OCI-M2 (cell line): ENCODE results near the gene DHX32.
A peak's percentile ranks its signal among the peaks of the same experiment; 100 is the strongest.

ENCODE experiments used
- DNase-seq: peaks from one replicate; lab custom pipeline; 2025; ENCODE audit not compliant: unreplicated experiment; lab: John Stamatoyannopoulos, UW

The DHX32 gene

DNA sequence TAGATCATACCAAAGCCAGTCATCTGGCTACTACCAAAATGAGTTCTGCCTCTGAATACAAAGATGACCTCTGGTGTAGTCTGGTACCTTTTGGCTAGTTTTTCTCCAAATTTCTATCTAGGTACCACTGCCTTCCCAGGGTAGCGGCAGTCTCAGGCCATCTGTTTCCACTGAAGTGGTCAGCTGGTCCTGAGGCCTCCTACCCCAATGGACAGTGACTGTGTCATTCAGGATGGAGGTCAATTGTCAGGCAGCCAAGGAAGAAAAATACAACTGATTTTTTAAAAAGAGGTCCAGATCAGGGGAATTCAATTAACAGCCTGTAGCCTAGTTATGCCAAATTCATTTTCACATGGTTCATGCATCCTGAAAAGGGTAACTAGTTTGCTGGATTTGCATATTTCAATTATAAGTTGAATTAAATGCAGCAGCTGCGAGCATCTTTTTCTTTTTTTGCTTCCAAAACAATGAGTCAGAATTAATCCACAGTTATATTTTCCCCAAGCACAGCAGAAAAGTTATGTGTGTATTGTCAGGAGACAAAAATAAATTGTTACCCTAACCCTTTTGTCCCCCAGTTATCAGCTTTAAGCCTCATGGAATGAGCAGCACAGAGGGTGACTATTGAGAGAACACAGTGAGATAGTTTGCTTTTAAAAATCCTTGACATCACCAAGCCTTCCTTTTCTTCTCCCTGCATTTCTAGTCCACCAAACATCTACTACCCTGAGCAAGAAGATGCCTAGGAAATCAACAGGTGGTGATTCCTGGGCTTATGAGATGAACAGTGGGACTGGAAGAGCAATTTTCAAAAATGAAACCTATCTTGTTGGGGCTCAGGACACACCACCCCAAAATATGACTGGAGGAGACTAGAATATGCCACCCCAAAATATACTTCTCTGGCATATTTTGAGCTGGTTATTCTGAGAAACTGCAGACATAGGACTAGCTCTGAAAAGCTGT, 30.0 kb downstream of the DHX32 start:
- DNase-seq = no peak

DNA sequence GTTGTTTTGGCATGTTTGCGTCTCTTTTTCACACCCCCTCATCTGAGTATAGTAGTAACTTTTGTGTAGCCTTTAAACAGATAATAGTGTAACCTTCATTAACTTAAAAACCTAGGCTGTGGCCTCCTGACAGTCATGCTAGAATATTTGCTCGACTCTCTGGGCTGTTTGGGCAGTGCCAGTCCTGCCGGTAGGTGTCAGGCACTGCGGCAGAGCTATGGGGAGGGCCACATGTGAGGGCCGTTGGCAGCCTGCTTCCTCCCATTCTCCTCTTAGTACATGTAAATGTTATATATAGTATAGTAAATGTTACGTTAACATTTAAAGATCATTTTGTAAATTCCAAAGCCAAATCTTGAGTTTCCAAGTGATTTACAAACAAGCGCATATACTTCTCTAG, 31.6 kb downstream of the DHX32 start:
- no peak for DNase-seq

DNA sequence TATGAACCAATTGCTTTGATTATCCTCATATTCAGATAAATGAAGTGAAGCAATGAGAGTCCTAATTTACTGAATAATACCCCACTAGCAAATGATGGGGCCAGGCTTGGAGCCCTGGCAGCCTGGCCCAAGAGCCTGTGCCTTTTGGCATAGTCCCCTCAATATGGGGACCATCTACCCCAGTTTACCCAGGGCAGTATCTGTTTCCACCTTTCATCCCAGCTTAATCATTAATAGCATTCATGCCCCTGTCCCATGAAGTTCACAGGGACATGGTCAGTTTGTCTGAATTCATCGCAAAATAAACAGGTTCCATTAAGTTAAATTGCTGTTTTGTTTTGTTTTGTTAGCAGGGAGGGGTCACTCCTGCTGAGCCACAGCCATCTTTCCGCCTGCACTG, 32.2 kb downstream of the DHX32 start:
- DNase-seq = no peak

DNA sequence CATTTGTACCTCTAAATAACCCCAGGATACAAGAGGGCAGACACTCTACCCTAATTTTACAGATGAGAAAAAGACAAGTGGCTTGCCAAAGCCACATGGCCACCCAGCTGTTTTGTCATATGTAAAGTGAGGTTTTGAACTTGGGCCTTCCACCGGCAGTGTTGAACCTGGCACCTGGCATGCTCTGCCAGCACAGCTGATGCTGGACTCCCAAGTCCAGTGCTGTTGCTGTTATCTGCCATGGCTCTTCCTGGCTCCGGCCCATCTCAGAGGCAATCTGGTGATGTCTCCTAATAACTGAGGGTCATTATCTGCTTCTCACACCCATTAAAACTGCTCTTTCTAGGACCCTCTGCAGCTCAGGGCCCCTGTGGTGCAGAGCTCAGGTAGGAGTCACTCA, 32.7 kb downstream of the DHX32 start:
- no peak for DNase-seq

DNA sequence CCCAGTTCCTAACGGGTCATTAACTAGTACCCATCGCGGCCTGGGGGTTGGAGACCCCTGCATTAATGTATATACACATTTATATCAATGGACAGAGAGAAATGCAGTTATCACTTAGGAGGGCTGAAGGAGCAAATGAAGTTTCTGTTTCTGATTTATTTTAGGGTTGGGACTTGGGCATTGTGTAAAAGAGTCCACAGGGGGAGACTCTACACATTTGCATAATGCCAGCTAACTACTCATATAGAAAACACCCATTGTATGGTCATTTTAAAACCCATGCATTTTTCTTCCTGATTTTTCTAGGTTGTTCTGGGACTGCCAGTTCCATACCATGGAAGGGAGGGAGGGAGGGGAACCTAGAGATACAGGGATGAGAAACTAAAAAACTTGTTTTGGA, 34.2 kb downstream of the DHX32 start:
- no peak for DNase-seq

DNA sequence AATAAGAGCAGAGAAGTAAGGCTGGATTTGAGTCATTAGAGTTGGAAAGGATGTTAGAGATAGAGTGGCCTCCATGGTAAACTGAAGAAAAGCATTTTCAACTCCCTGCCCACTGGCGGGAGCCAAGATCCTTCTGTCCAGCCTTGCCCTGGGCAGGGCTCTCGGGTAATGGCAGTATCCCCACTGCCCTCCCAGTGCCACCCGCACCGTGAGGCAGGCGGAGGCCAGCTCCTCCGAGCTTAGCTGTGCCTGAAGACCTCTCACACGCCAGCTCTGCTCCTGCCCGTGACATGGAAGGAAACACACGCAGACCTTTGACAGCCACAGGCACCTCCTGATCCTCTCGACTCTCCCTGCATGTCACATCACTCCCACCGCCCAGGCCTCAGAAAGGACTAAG, 35.5 kb downstream of the DHX32 start:
- DNase-seq = no peak

DNA sequence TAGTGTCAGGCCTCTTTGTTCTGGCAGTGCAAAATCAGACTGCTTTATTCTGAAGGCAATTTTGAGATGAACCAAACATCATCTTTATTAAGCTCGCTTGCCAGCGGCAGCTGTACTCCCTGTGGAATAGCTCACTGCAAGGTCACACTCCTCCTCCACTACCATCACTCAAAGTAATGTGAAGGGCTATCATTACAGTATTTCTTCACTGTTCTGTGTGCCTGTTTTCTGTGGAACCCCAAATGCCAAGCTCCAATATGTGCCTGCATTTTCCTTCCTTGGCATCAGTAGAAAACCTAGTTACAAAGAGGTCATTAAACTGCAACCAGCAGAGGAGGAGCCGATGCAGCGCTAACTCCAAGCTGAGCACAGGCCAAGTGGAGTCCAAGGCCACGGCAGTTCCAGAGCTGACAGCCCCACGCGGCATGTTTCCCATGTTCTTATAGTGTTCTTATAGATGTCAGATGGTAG, 36.3 kb downstream of the DHX32 start:
- no peak for DNase-seq

DNA sequence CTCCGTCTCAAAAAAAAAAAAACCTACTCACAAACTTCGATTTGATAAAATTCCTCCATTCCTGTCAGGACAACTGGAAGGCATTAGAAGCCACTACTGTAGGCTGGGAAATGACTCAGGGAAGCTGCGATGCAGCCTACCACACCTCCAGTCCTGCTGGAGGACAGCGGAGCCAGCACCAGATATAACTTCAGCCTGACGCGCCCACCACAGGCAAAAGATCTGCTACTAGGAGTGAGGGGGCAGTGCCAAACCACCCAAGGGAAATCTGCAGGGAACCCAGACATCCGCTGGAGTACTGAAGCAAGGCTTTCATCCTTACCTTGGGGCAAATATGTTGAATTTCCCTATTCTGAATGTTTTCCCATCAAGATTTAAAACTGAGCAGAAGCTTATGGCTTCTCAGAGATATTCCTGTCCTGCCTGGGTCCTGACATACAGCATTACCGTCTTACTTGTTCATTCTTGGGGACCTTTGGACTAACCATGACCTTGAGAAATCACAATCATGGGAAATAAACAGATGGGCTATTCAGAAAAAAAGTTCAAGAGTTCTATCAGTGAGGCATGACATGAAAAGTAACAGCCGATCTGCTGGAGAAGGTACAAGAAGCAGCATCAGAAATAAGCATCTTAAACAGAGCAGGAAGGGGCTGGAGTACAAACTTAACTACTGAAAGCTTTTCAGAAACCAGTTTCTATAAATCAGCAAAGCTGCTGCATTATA, 37.3 kb downstream of the DHX32 start:
- no peak for DNase-seq

DNA sequence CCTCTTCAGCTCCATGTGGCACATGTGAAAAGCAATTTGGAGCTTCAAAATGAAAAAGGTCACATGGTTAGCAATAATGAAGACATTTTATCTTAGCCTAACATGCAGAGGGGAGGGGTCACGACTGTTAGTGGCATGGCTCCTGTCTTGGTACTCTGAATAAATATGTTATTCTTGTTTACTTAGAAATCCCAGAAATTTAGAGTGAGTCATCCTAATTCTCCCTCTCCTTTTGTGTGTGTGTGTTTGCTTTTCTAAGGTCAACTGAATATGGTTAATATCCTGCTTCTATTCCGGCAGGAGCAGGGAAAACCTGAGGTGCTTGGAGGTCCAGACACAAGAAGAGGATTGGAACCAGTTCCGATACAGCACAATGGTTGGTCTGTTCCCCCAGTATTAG, 40.1 kb downstream of the DHX32 start:
- DNase-seq = no peak

DNA sequence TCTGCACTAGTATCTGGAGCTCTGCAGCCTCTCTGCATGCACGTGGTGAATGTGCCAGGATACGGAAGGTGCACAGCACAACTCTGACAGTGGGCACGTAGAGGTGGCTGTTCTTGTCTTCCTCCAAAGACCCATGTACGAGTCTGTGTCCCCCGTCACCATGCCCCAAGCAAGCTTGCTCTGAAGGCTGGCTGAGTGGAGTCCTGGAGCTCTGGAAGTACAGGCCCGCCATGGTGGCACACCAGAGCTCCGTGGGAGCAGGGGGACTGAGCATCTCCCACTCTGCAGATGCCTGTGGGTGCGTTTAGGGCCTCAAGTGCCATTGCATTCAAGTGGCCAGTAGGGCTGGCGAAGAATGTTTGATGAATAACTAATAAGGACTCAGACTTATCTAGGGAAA, 40.7 kb downstream of the DHX32 start:
- DNase-seq = no peak

DNA sequence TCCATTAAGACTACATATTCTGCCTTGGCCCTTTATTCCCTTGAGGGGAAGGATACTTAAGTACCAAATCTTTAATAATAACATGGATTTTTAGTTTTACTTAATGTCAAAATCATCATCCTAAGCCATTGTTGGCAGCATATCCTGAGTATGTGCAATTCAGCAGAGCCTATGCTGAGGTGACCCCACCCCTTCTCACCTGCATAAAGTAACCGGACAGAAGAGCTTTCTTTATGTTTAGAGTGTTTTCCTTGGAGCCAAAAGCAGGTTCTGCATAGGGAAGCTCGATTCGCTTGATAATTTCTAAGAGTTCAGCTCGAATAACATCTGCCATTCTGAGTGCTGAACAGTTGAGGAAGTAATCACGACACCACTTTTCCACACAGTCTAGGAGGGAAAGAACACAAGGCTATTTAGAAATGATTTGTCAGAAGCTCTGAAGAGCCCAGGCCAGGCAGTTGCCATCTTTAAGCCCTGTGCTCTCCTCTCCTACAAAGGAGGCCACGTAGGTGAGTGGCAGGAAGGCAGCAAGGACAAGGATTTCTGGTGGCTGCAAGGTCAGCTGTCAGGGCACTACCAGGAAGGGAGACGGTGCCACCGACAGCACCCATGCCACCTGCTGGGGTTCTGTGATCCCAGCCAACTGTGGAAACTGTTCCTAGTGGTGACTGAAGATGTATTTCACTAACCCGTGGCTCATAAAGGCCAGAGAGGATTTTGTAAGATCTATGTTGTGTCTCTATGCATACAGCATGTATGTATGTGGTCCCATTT, 42.1 kb downstream of the DHX32 start:
- no peak for DNase-seq

DNA sequence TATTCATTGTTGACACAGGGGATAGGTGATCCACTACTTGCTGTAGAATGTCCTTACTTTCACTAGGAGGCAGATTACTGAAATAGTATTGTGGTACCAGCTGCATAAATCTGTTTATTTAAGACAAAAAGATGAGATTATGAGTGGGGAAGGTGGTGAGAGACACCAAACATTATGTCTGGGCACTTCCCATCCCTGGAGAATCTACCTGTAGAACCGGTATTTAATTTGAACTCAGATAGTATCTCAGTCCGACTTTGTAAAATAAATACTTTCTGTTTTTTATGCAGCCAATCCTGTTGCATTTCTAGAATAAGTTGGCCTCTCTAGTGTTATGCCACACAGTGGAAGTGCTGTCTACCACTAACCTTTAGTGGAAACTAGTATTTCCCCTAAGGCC, 44.3 kb downstream of the DHX32 start:
- DNase-seq = no peak

DNA sequence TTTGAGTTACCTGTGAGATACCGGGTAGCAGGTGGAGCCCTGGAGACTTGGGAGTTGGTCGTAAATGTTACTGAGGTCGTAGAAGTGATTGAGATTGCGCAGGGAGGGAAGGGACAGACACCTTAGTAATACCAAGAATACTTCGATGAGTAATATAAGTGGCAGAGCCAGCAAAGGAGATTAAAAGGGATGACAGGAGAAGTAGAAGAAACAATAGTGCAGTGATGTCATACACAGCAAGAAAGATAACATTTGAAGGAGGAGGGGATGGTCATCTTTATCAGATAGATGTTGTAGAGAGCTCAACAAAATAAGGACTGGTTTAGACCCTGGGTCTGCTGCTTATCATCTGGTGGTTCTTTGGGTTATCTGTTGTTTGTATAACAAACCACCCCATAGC, 52.8 kb downstream of the DHX32 start:
- DNase-seq = no peak

DNA sequence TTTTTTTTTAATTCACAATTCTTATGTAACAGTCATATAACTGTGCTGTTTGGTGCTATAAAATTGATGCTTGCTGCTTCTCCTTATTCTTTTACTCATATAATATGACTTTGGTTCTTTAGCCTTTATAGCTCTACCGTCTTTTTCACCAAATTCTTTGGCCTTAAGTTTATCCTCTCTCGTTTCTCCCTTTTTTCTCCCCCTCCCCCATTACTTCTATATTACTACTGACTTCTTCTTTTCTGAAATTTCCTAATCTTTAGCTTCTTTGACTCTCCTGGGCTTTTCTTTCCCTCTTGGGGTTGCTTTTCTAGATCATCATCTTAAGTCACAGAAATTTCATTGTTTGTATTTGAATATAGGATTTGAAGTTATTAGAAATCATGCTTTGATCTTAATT, 54.0 kb downstream of the DHX32 start:
- DNase-seq = no peak

DNA sequence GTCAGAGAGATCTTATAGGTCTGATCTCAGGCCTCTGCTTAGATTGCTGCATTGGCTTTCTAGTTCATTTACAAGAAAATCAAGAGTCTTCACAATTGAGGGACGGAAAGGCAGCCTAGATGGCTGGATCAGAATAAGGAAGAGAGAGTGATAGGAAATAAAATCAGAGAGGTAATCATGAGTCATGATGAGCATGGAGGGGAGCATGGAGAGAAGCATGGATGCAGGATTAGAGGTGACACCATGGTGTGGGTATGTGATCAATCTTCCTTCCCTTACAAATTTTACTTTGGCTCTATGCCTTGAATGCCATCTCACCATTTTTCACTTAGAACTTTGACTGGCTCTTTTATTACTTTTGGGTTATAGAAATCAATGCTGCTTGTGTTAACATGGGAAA, 56.4 kb downstream of the DHX32 start:
- DNase-seq = no peak

DNA sequence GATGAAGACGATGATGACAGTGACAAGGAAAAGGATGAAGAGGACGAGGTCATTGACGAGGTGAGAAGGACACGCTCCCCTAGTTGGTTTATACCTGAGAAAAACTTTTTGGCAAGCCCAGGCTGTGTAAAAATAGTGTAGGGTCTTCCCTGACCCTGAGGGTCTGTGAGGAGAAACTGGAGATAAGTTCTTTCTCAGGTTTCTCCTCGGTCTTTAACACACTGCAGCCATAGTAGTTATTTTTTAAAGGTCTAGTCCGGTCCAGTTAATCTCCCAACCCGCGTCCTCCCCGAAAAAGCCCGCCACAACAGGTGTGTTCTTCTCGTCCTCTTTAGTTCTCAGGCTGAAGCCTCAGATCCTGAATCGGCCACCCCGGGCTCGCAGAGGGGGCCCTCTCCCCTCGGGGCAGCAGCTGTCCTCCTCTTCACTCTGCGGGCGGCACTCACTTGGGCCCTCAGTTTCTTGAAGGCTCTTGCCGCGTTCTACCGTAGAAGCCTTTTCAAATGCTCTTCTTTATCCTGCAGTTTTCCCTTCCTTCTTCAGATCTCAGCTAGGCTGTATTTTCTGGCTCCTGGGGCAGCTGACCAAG, 57.3 kb downstream of the DHX32 start:
- no peak for DNase-seq

DNA sequence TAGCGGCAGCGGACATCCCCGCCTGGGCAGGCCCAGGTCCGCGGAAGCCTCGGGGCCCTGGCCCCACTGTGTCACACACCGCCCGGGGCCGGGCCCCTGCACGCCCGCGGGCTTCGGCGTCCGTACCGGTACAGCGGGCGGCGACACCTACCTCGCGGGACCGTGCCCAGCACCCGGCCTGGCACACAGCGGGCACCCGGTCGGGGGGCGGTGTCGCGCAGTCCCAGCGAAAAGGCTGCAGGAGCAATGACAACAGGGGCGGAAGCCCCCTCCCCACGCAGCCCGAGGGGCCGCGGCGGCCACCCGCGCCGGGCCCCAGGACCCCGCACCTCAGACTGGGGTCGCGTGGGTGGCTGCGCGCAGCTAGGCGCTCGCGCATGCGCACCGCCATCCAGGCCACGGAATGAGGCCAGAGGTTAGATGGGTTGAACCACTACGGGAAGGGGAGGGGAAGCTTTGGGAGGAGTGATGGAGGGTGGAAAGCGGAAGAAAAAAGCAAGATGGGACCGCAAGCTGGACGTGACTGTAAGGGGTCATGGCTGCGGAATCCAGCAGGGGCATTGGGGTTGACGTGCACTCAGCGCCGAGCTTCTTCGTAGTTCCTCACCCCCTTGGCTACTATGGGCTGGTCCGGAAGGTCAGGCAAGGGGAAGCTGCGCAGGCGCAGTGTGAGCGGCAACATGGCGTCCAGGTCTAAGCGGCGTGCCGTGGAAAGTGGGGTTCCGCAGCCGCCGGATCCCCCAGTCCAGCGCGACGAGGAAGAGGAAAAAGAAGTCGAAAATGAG, 58.0 kb downstream of the DHX32 start, which contains the start of the genes BCCIP and UROS:
BCCIP (plus strand) TSS at position 669 of the 785 bp plus-strand sequence; CDS start at position 681, 12 bp downstream.
UROS (minus strand) TSS at position 381 of the 785 bp plus-strand sequence. CDS start 6,759 bp downstream, outside the sequence.
- peak; percentile 68 for DNase-seq

DNA sequence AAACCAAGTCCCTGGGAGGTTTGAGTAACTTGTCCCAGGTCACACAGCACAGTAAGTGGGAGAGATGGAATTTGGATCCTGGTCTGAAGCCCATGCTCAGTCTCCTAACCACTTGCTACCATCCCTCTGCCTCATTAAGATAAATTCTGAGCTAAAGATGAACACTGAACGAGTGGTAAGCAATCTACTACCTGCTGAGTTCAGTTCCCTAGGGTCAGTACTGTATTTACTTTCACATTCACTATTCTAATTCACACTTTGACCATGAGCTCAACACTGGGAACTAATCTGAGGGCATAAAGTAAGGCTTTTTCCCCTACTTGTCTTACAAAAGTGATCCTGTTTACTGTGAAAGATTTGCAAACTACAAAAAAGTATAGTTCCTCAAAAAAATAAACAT, 60.4 kb downstream of the DHX32 start:
- DNase-seq = no peak

DNA sequence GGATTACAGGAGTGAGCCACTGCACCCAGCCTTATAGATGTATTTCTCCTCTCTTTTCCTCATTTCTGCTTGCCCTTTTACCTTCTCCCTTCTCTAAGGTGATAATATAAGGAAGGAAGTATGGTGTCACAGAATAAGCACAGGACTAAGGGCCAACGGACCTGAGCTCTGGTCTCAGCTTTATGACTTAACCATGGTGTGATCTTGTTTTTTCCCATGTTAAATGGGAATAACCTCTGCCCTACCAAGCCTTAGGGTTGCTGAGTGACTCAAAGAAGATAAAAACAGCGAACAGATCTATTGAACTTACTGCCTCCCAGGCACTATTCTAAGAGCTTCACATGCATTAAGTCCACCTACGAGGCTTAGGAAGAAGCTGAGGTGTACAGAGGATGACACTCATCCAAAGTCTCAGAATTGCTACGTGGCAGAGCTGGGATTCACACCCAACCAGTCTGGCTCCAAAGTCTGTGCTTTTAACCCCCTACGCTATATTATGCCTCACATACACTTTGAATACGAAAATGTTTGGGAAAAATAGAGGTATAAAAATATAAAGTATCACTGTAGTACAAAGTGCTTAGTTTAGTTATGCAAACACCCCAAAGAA, 63.6 kb downstream of the DHX32 start:
- DNase-seq = no peak

DNA sequence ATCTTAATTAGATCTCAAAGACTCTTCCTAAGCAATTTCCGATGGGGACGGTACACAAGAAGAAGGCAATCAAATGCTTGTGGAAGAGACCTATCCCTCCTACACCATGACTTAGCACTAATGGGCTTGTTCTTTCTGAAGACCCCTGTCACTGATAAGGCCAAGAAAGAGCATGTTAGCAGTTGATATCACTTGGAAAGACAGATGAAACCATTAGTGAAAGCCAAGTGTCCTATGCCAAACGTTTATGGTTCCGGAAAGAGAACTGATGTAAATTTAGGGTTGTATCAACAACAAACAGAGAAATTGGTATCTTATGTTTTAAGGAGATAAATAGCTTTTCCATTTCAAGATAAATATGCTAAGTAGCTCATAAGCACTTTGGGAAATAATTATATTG, 64.5 kb downstream of the DHX32 start:
- peak; percentile 76 for DNase-seq
